GM12865 (cell line): Measurements from ENCODE around the gene JDP2.

Experiments
- DNase-seq: peaks from one replicate; pipeline ENCODE4 v3.0.0; 2010; ENCODE audit warnings: low read depth
- H3K4me3 ChIP-seq: 2 replicates; pipeline ENCODE4 v1.5.1; 2011; ENCODE audit warnings: mild to moderate bottlenecking, low read depth, low read length, control low read depth
- TF ChIP-seq, protein P1 (sequence below): IDR thresholded peaks from 2 replicates; pipeline ENCODE4 v1.5.1; 2011; ENCODE audit warnings: low read length, control low read depth, low read depth, inconsistent platforms; ENCODE audit not compliant: insufficient read depth; ENCODE audit errors: missing control alignments

Gene JDP2

DNA sequence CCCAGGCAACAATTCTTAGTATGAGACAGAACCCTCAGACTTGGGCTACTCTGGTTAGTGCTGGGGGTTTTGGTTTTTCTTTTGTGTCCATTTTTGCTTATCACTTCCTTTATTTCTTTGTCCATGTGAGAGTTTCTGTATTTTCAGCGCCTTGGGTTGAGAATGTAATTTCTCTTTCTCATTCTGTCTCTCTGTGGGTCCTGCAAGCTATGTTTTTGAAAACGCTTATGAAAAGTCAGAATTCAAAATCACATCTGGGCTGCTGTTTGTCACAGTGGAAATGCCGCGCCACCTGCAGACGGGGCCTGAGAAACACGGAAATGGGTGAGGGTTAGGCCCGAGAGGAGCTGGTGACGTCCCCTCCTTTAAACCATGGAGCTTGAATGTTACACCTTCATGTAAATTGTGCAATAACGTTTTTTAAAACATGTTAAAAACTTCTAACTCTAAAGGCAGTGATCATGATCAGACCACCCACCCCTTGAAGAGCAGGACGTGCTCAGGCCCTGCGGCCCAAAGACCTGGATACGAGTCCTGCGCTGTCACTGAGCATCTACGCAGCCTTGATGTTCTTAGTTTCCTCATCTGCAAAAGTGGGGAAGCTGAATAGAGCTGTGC, 26.1 kb downstream of the JDP2 start:
- peak; percentile 85 for DNase-seq
- H3K4me3 ChIP-seq, result no peak overlapping the region
- TF ChIP-seq, protein P1, sequence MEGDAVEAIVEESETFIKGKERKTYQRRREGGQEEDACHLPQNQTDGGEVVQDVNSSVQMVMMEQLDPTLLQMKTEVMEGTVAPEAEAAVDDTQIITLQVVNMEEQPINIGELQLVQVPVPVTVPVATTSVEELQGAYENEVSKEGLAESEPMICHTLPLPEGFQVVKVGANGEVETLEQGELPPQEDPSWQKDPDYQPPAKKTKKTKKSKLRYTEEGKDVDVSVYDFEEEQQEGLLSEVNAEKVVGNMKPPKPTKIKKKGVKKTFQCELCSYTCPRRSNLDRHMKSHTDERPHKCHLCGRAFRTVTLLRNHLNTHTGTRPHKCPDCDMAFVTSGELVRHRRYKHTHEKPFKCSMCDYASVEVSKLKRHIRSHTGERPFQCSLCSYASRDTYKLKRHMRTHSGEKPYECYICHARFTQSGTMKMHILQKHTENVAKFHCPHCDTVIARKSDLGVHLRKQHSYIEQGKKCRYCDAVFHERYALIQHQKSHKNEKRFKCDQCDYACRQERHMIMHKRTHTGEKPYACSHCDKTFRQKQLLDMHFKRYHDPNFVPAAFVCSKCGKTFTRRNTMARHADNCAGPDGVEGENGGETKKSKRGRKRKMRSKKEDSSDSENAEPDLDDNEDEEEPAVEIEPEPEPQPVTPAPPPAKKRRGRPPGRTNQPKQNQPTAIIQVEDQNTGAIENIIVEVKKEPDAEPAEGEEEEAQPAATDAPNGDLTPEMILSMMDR, result peak; percentile 57

GRCh38 chr14:75454963-75455546, 27.2 kb downstream of the JDP2 start:
- H3K4me3 ChIP-seq, result no peak overlapping the region
- DNase-seq, result peak; percentile 44
- TF ChIP-seq, protein P1, result no peak

DNA sequence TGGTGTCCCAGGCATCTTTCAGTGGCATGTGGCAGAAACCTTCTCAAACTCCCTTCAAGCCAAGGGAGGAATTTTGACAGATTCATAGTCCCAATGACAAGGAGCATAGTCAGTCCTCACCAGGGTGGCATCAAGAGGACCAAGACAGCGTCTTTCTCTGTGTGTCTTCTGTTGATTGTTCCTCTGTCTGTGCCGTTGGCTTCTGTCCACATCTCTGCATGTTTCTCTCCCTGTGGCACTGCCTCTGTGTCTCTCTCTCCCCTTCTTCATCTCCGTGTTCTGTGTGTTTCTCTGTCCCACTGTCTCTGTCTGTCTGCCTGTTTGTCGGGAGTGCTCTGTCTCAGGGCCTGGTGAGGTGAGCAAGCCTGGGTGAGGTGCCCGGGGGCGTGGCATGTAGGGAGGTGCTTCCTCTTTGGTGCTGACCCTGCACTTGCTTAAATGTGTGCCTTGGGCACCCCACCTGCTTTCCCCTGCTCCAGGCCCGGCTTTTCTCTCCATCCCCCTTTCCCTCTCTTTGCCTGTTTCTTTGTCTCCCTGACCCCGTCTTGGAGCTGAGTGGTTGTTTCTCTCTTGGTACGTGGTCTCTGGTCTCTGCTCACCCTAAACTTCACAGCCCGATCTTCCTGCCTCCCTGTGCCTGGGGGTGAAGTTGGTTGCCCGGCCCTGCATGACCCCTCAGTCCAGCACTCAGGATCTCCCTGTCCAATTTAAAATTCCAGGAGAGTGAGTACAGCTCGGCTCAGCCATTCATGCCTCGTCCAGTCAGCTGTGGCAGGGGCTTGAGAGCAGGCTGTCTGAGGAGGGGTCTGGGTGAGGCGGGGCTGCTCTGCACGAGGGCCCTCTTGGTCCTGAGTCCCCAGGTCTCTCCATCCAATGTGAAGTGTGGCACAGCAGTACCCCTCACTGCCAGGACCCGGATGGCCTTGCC, 28.5 kb downstream of the JDP2 start:
- DNase-seq, result no peak
- TF ChIP-seq, protein P1, result no peak
- H3K4me3 ChIP-seq, result no peak overlapping the region

DNA sequence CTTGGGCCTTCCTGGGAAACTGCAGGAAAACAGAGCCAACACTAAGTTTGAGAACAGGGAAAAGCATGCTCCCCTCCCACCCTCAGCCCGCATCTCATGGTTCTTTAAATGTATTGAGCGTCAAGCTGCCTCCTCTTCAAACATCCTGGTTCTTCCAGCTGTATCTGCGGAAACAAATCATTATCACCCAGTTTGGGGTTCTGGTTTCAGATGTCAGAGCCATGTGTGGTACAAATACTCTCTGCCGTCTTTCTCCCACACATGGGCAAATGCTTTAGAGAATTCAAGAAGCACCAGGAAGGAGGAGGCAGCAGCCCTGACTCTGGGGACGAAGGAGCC, 29.1 kb downstream of the JDP2 start:
- TF ChIP-seq, protein P1, result no peak
- H3K4me3 ChIP-seq, result no peak overlapping the region
- DNase-seq, result no peak

DNA sequence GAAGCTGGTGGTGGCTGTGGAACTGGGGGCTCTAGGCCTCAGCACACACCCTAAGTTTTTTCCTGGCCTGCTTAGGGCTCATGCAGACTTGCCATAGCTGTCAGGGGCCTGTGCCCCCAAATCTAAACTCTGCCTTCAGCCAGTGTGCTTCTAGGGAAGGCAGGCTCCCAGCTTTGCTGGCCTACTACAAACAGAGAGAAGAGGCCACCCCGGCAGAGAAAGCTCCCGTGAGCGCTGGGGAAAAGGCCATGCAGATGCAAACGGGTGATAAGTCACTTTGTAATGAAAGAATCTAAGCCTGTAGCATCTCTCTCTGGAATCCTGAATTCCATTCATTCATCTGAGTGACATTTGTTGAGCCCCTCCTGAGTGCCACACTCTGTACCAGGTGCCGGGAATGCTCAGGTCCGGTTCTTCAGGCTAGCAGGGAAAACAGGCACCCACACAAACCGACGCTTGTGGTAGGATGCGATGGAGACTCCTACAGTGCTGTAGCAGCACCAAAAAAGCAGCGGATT, 29.9 kb downstream of the JDP2 start:
- no peak for DNase-seq
- no peak overlapping the region for H3K4me3 ChIP-seq
- TF ChIP-seq, protein P1, result no peak

- TF ChIP-seq, protein P1, result no peak
- H3K4me3 ChIP-seq, result no peak overlapping the region
- DNase-seq, result no peak
Measured at GRCh38 chr14:75458305-75458704, 30.5 kb downstream of the JDP2 start.
